Dedifferentiated amniotic fluid mesenchymal stem cell (primary cell): Measurements from ENCODE around the gene CDC42SE1.

Experiments
- DNase-seq: peaks from one replicate; pipeline ENCODE4 v3.0.0-alpha.2; 2016; ENCODE audit errors: extremely low spot score

Gene CDC42SE1

DNA sequence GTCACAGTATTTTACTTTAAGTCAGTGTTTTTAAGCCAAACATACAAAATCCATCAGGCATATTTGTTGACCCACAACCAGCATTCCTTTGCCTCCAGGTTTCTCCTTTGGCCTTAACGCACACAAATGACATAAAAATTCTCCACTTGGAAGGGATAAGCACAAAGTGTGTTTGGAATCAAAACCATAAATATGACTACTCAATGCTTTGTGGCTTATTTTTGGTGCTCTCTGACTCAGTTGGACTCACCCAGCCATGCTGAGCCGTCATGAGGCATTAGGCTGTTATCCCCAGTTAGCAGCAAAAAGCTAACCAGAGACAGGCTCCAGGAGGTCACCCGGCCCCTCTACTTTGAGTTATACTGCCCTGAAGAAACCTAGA is 50.2 kb downstream of the CDC42SE1 start:
- no peak for DNase-seq

DNA sequence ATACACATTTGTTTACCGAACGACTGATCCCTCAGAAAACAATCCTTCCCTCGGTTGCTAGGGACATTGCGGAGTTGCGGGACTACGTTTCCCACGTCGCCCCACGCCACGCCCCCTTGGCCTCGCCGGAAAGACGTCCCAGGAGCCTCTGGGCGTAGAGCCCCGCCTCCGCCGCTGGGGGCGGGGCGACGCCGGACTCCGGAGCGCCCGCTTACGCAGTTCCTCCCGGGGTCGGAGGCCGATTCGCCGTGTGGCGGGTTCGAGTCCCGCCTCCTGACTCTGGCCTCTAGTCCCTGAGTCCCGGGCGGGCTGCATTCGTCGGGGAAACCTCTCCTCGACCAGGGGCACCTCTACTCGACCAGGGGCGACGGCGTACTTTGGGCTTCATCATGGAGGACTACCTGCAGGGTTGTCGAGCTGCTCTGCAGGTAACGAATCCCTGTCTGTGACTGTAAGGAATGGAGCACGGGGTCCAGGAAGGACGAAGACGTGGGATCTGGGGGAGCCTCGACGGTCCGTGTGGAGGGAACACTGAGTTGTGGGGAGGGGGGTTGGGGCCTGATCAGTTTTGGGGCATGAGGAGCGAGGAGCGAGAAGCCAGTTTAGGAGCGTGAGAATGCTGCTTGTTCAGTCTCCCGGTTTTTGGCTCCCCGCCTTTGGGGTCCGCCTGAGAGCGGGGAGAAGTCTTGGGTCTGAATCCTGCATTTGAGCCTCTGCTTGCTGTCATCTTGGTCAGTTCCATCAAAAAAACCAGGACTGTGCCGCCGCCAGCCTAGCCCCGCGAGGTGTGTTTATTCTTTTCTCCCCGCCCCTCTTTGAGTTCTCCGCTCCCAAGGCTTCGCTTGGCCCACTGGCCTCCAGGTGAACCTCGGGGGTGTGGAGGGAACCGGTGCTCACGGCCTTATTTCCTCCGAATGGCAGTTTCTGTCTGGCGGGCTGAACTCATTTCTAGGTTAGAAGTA is 50.9 kb downstream of the CDC42SE1 start, which contains the start of gene PRUNE1:
PRUNE1 (plus strand) TSS at position 206 of the 962 bp plus-strand sequence; CDS start at position 390, 184 bp downstream.
- DNase-seq = peak; percentile 98

DNA sequence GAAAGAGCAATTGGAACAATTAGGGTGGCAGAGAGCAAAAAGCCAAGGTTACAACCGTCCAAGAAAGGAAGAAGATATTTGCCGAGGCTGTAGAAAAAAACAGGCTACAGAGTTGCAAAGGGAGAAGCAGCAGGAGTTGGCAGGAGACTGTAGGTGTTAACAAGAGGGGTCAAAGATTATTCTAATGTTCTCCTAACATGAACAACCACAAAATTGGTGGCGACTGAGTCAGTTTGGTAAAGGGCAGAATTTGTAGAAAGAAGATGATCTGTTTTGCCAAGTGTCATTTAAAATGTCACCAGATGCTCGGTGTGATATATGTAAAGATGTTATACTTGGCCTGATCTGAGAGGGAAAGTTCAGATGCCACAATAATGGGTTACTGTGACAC is 51.6 kb downstream of the CDC42SE1 start:
- DNase-seq = no peak

DNA sequence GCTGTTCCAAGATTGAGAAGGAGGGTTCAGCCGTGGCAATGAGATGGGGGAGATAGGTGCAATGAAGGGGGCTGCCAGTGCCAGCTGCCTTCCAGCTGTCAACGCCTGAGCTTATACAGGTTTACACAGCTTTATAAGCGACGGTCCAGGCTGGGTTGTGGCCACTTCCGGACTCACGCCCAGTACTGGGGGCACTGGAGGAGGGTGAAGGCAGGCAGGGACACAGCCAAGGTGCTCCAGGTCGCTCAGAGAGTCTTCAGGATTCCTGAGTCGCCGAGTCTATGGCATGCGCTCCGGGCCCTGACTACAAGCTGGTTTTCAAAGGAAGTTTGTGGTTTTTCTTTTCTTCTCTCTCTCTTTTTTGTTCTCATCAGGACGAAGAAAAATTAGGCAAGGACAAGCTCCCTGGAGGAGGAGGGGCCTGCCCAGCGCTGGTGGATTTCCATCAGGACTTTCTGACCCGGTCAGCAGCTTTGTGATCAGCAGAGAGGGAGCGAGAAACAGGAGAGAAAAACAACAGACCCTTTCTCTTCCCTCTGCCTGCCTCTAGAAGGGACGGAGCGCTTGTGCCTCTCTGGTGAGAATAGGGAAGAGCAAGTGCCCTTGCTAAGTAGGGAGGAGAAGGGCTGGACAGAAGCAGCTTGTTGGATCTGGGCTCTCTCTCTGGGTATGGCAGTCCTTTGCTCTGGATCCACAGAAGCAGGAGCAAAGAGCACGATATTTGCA is 52.9 kb downstream of the CDC42SE1 start, which contains the start of gene MINDY1:
MINDY1 (minus strand) TSS at position 576 of the 726 bp plus-strand sequence. CDS start 4,285 bp downstream, outside the sequence.
- DNase-seq = peak; percentile 90

DNA sequence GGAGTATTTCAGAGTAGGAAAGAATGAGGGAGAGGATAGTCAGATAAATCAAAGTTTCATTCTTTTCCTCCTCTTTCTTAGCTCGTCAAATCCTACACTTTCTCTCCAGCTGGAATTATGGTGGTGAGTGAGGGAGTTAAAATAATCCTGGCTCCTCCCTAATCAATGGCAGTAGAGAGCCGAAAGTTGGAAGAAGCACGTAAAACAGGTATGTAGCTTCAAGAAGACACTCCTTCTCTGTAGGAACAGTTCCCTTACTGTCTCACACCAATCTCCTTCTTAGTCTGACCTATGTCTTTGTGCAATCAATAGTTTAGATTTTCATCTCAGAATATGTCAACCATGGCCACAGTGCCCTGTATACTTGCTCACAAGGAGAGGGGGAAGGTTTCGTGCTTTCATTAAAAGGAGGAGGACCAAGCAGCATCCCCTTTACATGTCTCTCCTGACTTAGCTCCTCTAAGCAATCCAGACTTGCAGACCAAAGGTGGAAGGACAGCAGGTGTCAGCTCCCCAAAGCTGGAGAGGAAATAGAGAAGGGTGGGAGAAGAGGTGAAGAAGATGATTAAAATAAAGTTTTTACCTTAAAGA is 53.6 kb downstream of the CDC42SE1 start:
- DNase-seq = no peak

DNA sequence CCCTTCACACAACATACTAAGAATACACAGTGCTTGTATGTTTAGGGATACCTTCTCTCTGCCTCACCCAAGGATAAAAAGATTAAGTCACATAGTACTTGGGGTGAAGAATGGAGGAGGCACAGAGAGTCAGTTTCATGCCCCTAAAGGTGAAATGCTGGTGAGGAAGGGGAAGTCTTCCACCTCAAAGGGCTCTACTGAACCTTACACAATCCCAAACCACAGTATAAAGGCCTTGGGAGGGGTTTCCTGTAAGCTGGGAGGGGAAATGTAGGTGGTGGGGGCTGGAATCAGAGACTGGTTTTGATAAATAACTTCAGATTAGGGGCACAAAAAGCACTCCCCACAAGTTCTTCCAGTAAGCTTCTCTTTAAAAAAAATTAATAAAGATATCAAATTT is 56.2 kb downstream of the CDC42SE1 start:
- DNase-seq = no peak

DNA sequence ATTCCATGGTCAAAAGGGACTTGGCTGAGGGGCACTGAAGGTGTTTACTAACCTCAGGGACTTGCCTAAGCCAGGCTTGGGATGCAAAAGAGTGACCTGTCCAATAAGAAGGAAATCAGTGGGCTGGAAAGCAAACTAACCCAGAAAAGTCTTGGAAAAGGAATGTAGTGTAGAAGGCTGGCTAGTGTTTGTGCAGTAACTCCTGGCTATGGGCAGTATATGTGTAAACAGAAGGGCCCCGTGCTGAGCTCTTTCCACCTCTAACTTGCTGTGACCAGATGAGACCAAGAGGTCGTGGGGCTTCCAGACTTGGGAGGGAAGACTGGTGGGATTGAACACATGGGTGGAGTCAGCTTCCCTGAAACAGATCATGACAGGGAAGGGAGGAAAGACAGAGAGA is 56.8 kb downstream of the CDC42SE1 start:
- no peak for DNase-seq

DNA sequence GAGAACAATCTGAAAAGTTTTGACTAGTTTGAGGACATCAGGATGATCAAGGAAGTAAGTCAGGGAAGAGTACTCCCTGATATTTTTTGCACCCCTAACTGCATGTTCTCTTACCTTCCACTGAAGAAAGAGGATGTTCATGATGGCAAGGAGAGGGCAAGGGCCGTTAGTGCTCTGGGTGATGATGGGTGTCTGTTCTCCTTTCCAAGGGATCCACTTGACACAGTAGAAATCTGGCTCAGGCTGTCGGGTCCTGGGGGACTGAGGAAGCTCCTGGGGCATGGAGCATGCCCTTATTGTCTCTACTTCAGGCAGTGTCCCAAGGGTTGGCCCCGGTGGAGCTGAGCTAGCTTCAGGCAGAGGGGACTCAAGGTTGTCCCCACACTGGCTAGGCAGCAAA is 57.4 kb downstream of the CDC42SE1 start:
- DNase-seq = no peak

DNA sequence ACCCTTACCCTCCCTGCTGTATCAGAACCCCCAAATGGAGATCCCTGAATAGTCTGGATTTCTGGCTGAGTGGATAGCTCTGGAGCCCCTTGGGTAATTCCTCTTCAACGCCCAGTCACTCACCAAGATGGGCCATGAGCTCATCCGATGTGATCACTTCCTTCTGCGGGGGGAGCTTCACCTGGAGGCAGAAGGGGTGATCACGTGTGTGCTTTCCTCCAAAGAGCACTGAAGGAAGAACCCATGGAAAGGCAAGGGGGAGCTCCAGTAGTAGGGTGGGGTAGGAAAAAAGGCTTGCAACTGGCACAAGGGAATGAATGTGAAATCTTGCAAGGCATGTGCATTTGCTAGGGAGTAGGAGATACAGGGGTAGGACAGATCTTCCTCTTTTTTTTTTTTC is 57.8 kb downstream of the CDC42SE1 start:
- DNase-seq = no peak
